Ishikawa (cell line): Measurements from ENCODE around the gene NSMF.

Experiments used
- CEBPB ChIP-seq: IDR thresholded peaks from 2 replicates; pipeline ENCODE4 v1.6.1; 2012
- CREB1 ChIP-seq: IDR thresholded peaks from 2 replicates; pipeline ENCODE4 v1.6.1; 2012; ENCODE audit warnings: low read depth
- EGR1 ChIP-seq: IDR thresholded peaks from 2 replicates; pipeline ENCODE4 v1.6.1; 2012
- EP300 ChIP-seq: IDR thresholded peaks from 2 replicates; pipeline ENCODE4 v1.6.1; 2012; ENCODE audit warnings: borderline replicate concordance
- FOXM1 ChIP-seq: IDR thresholded peaks from 2 replicates; pipeline ENCODE4 v1.6.1; 2012; ENCODE audit warnings: low read depth, borderline replicate concordance
- MAX ChIP-seq: IDR thresholded peaks from 2 replicates; pipeline ENCODE4 v1.6.1; 2012
- NFIC ChIP-seq: IDR thresholded peaks from 2 replicates; pipeline ENCODE4 v1.6.1; 2012
- RAD21 ChIP-seq: IDR thresholded peaks from 2 replicates; pipeline ENCODE4 v1.6.1; 2012; ENCODE audit warnings: low read depth
- REST ChIP-seq: IDR thresholded peaks from 2 replicates; pipeline ENCODE4 v1.6.1; 2012; ENCODE audit warnings: low read depth, mild to moderate bottlenecking
- TAF1 ChIP-seq: IDR thresholded peaks from 2 replicates; pipeline ENCODE4 v1.6.1; 2012; ENCODE audit warnings: low read depth, mild to moderate bottlenecking
- TCF12 ChIP-seq: IDR thresholded peaks from 2 replicates; pipeline ENCODE4 v1.6.1; 2012; ENCODE audit warnings: low read depth
- TEAD4 ChIP-seq: IDR thresholded peaks from 2 replicates; pipeline ENCODE4 v1.6.1; 2012
- USF1 ChIP-seq: IDR thresholded peaks from 2 replicates; pipeline ENCODE4 v1.6.1; 2012
- YY1 ChIP-seq: IDR thresholded peaks from 2 replicates; pipeline ENCODE4 v1.6.1; 2012; ENCODE audit warnings: low read depth
- ZBTB7A ChIP-seq: IDR thresholded peaks from 2 replicates; pipeline ENCODE4 v1.6.1; 2012; ENCODE audit warnings: low read depth

The NSMF gene

GRCh38 chr9:137479892-137480685, 21.0 kb upstream of the NSMF start:
- no peak for TF ChIP-seq USF1
- no peak for TF ChIP-seq CEBPB
- TF ChIP-seq CREB1, result no peak

- no peak for TF ChIP-seq CEBPB
- TF ChIP-seq CREB1, result no peak
- no peak for TF ChIP-seq RAD21
- TF ChIP-seq ZBTB7A, result no peak
- TF ChIP-seq YY1, result no peak
- no peak for TF ChIP-seq MAX
- no peak for TF ChIP-seq TEAD4
- no peak for TF ChIP-seq TCF12
- TF ChIP-seq TAF1, result no peak
- no peak for TF ChIP-seq FOXM1
- no peak for TF ChIP-seq NFIC
- no peak for TF ChIP-seq REST
- no peak for TF ChIP-seq USF1
- no peak for TF ChIP-seq EGR1
- no peak for TF ChIP-seq EP300
Observed at GRCh38 chr9:137478962-137479861, 20.1 kb upstream of the NSMF start.

- TF ChIP-seq USF1, result no peak
- TF ChIP-seq ZBTB7A, result no peak
- no peak for TF ChIP-seq RAD21
- TF ChIP-seq CREB1, result no peak
- no peak for TF ChIP-seq EP300
Observed at GRCh38 chr9:137478613-137478961, 19.5 kb upstream of the NSMF start.

DNA sequence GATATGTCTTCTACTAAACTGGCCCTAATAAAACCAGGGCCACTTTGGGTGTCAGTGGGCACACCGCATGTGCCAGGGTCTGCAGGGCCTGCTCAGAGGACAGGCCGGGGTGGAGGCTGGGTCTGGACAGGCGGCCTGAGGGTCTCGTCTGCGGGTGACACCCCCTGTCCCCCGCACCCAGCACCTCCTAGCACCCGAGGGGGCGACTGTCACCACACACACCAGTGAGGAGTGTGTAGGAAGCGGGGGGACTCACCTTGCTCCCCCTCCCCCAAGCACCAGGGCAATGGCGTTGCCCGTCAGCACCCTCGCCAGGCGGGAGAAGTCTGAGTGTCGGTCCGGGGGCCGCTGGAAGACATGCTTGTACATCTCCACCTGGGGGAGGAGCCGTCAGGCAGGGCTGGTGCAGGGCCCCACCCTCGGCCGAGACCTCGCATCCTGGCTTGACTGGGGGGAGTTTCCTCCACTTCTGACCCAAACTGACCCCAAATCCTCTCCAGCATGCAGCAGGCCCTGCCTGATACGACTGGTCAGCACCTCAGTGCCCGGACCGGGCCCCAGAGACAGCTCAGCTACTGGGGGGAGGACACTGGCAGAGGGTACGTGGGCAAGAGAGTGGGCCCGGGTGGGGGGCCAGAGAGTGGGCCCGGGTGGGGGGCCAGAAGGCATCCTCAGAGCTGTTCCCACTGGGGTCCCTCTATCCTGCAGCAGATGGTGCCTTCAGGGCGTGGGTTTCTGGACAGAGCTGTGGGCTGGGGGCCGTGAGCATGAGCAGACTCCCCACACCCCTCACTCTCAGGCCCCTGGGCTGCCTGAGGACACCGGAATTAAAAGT, 18.9 kb upstream of the NSMF start:
- TF ChIP-seq REST (no peak), EGR1 (no peak), MAX (no peak), CEBPB (no peak)

DNA sequence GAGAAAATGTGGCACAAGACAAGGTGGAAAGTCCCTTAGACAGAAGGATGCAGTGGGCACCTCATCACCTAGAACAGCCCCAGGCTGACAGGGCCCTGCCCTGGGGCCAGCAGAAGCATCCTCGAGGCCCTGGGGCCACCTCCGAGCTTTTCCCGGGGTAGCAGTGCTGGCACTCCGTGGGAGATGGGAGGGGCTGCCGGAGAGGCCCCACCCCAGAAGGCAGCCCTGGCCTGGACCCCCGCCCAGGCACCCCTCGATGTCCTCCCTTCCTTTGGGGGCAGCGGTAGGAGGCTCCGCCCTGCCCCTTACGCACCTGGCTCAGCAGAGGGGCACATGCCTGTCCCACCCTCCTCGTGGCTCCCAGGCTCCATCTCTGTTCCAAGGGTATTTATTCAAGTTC, 17.7 kb upstream of the NSMF start:
- TF ChIP-seq TEAD4, result no peak
- TF ChIP-seq ZBTB7A, result no peak
- TF ChIP-seq EGR1, result no peak
- no peak for TF ChIP-seq FOXM1
- no peak for TF ChIP-seq CREB1
- no peak for TF ChIP-seq YY1
- no peak for TF ChIP-seq TAF1
- no peak for TF ChIP-seq NFIC
- no peak for TF ChIP-seq MAX
- TF ChIP-seq EP300, result no peak
- no peak for TF ChIP-seq REST
- no peak for TF ChIP-seq TCF12
- TF ChIP-seq CEBPB, result no peak
- no peak for TF ChIP-seq USF1
- no peak for TF ChIP-seq RAD21
